BE2C (cell line): ENCODE data around the gene CSHL1.
A peak's percentile ranks its signal among the peaks of the same experiment; 100 is the strongest.
"Not testable (repeated sequence)": the region's sequence is repeated elsewhere in the genome, so short reads cannot be mapped to it uniquely, and the experiment has no call there.

Experiments used
- DNase-seq: peaks from one replicate; pipeline ENCODE4 v3.0.0-alpha.2; 2020
- H3K27me3 ChIP-seq: fragments of 250-450 bp; sonication (Bioruptor Pico); 2 replicates; pipeline ENCODE4 v1.5.1; 2020; ENCODE audit warnings: mild to moderate bottlenecking
- H3K36me3 ChIP-seq: fragments of 250-450 bp; sonication (Bioruptor Pico); 2 replicates; pipeline ENCODE4 v1.5.1; 2020; ENCODE audit warnings: mild to moderate bottlenecking
- H3K4me1 ChIP-seq: fragments of 250-450 bp; sonication (Bioruptor Pico); 2 replicates; pipeline ENCODE4 v1.5.1; 2020
- H3K4me3 ChIP-seq: 2 replicates; pipeline ENCODE4 v1.5.1; 2011; ENCODE audit warnings: low read depth, low read length
- H3K9me3 ChIP-seq: fragments of 250-450 bp; sonication (Bioruptor Pico); 2 replicates; pipeline ENCODE4 v1.5.1; 2020
- TF ChIP-seq, protein P1 (sequence below): IDR thresholded peaks from 2 replicates; pipeline ENCODE4 v1.5.1; 2012; ENCODE audit warnings: mild to moderate bottlenecking, low read depth, low read length

The CSHL1 gene

DNA sequence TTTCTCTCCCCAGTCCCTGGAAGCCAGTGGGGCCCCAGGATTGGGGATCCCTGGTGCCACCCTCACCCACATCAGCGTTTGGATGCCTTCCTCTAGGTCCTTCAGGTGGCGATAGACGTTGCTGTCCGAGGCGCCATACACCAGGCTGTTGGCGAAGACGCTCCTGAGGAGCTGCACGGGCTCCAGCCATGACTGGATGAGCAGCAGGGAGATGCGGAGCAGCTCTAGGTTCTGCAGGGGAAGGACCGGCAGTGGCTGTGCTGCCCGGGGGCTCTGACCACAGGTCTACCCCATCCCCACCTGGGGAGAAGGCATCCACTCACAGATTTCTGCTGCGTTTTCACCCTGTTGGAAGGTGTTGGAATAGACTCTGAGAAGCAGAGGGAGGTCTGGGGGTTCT is 30.4 kb downstream of the CSHL1 start:
- Histone ChIP-seq H3K4me1 (peaks cover 3% of the 10 kb centered on the region), H3K9me3 (no peaks in the 10 kb centered on the region), H3K36me3 (no peaks in the 10 kb centered on the region), H3K27me3 (no peaks in the 10 kb centered on the region), H3K4me3 (no peak overlapping the region)
- TF ChIP-seq, protein P1, sequence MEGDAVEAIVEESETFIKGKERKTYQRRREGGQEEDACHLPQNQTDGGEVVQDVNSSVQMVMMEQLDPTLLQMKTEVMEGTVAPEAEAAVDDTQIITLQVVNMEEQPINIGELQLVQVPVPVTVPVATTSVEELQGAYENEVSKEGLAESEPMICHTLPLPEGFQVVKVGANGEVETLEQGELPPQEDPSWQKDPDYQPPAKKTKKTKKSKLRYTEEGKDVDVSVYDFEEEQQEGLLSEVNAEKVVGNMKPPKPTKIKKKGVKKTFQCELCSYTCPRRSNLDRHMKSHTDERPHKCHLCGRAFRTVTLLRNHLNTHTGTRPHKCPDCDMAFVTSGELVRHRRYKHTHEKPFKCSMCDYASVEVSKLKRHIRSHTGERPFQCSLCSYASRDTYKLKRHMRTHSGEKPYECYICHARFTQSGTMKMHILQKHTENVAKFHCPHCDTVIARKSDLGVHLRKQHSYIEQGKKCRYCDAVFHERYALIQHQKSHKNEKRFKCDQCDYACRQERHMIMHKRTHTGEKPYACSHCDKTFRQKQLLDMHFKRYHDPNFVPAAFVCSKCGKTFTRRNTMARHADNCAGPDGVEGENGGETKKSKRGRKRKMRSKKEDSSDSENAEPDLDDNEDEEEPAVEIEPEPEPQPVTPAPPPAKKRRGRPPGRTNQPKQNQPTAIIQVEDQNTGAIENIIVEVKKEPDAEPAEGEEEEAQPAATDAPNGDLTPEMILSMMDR = no peak
- no peak for DNase-seq

DNA sequence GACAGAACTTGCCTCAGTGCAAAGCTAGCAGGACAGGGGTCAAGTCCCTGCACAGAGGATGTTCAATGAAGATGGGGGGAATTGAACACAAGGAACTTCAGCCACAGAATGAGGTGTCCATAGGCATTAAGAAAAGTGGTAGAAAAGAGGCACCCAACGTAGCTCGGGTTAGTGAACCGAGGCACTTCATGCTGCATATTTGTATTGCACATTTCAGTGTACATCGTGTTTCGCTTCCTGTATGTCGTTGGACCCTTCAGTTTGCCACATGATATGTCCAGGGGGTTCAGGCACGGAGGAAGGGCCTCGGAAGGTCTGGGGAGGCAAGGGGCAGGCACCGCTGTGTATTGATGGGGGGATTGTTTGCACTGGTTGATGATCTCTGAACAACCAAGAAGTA is 32.6 kb downstream of the CSHL1 start:
- H3K27me3 ChIP-seq, H3K4me3 ChIP-seq, DNase-seq, H3K36me3 ChIP-seq, H3K4me1 ChIP-seq, H3K9me3 ChIP-seq: not testable (repeated sequence)

GRCh38 chr17:63874693-63875092 is 36.4 kb downstream of the CSHL1 start:
- H3K4me3 ChIP-seq, DNase-seq, H3K36me3 ChIP-seq, H3K4me1 ChIP-seq, H3K9me3 ChIP-seq, H3K27me3 ChIP-seq: not testable (repeated sequence)

- H3K27me3 ChIP-seq, H3K4me3 ChIP-seq, H3K4me1 ChIP-seq, H3K36me3 ChIP-seq, H3K9me3 ChIP-seq, DNase-seq: not testable (repeated sequence)
These were observed 36.9 kb downstream of the CSHL1 start for GRCh38 chr17:63874061-63874626.

GRCh38 chr17:63873577-63873976 is 37.5 kb downstream of the CSHL1 start, which contains the start of gene CSH2:
Gene CSH2 (minus strand): TSS chr17:63873677. CDS start chr17:63873614, 63 bp downstream.
- H3K4me3 ChIP-seq, DNase-seq, H3K9me3 ChIP-seq, H3K4me1 ChIP-seq, H3K36me3 ChIP-seq, H3K27me3 ChIP-seq: not testable (repeated sequence)

DNA sequence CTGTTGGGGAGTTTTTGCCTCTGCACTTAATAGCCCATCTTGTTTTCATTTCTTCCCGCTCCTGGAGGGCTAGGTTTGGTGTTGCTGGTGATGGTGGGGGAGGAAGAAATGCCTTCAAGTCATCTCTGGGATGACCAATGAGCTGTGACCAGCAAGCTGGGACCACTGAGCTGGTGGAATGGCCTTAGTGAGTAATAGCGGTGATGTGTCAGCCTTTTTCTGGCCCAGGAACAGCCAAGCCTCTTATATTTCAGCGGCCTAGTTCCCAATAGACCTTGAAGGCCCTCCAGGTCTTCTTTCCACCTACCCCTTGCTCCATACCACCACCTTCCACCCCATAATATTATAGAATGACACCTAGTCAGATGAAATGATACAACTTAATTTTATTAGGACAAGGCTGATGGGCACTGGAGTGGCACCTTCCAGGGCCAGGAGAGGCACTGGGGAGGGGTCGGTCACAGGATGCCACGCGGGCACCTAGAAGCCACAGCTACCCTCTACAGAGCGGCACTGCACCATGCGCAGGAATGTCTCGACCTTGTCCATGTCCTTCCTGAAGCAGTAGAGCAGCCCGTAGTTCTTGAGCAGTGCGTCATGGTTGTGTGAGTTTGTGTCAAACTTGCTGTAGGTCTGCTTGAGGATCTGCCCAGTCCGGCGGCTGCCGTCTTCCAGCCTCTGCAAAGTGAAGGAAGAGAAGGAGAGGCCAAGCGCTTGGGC is 39.3 kb downstream of the CSHL1 start:
- not testable (repeated sequence) for H3K4me3 ChIP-seq, H3K36me3 ChIP-seq, H3K4me1 ChIP-seq, H3K9me3 ChIP-seq, DNase-seq, H3K27me3 ChIP-seq

DNA sequence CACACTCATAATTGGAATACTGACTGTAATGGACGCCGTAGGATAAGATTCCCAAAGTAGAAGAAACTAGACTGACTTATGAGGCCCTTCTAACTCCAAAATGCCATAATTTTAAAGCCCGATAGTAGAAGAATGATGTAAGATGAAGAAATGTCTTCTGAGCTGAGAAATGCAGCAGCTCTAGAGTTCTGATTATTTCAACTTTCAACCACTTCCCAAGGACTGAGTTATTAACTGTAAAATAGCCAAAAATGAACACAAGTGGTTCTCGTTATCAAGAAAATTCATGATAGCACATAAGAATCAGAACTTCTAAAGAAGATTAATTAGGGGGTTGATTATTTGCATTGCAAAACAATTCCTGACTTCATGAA is 40.8 kb downstream of the CSHL1 start:
- H3K36me3 ChIP-seq, H3K27me3 ChIP-seq, DNase-seq, H3K4me1 ChIP-seq, H3K4me3 ChIP-seq, H3K9me3 ChIP-seq: not testable (repeated sequence)

DNA sequence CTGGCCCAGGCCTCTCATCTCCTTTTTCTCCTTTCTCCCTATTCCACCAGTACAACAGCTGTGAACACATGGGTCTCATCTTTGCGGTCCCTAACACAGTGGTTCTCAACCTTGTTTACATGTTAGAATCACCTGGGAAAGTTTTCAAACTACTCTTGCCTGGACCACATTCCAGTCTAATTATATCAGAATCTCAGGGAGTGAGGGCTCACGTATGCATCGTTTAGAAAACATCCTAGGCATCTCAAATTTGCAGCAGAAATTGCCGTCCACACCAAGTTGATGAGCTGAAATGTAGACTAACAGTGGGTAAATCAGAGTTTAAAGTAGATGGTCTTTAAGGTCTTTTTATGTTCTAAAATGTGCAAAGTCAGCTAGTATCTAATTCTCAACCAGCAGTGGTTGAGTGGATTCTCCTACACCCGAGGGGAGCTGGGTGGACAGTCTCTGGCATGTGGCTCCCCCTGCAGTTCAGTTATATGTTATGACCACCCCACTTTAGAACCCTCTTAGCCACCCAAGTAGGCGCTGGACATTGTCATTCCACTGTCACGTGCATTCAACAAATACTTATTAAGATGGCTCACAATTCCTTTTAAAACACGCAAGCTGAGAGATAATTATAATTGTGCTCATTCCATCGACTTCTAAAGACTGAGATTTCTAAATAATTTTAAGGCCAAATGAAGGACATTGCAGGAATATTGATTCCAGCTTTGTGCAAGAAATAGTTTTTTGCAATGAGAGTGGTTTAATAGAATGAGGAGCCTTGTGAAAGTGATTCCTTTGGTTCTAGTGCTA is 41.4 kb downstream of the CSHL1 start:
- not testable (repeated sequence) for H3K9me3 ChIP-seq, H3K27me3 ChIP-seq, H3K4me1 ChIP-seq, H3K36me3 ChIP-seq, H3K4me3 ChIP-seq, DNase-seq
- TF ChIP-seq, protein P1 = peak; percentile 38

DNA sequence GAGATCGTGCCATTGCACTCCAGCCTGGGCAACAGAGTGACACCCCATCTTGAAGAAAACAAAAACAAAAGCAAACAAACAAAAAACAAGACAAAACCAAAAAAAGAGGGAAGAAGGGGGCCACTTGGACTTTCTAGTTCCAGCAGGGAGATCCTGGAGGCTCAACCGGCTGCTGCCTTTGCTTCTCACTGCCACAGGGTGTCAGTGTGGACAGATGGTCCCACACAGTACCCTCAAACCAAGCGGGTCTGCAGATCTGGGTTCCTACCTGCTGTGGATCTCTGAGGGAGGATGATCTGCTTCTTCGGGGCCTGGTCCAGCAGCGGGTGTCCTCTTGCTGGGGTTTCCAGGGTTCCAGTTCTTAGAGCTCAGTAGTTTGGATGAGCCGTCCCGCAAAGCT is 44.4 kb downstream of the CSHL1 start:
- DNase-seq, H3K36me3 ChIP-seq, H3K4me3 ChIP-seq, H3K4me1 ChIP-seq, H3K9me3 ChIP-seq, H3K27me3 ChIP-seq: not testable (repeated sequence)
- TF ChIP-seq, protein P1 = peak; percentile 35; the same call in 1 of the 2 replicates
